Islet of Langerhans (tissue), 1 donor: ENCODE results near the gene SELE.

Source experiments
- FAIRE-seq: peaks from one replicate; lab custom pipeline; 2011; peaks lifted over from hg19 to GRCh38; lab: Jason Lieb, UNC

Gene SELE

DNA sequence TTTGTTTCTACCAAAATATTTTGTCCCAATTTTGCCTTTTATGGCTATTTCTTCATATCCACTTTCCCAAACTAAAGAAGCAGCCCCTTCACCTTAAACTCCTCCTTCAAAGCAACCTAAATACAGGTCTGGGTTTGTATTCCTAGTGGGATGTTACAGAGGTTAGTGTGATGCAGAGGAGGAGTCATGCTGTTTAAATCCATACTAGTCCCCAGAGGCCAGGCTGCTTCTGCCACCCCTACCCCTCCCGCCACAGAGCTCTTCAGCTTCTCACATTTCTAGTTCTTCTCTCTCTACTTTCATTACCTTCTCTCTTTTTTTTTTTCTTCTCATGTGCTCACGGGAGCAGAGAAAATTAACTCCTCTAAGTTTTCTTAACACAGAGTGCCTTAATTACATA lies 51.8 kb downstream of the SELE start:
- FAIRE-seq: no peak

DNA sequence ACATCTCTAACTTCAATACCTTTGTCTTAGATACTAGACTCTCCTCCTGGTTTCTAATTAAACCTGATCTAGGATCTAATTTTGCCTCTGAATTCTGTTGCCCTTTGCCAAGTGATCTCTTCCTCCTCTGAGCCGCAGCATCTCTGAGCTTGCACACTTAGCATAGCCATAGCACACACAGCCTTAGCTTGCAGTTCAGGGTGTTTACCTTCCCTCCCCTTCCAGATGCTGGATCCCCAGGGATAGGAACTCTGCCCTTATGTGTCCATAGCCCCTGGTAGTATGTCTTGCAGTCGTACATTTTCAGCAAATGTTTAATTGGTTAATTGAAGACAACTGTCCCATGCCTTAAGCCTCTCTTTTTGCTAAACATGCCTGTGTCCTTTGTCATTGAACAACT lies 52.7 kb downstream of the SELE start:
- no peak for FAIRE-seq

DNA sequence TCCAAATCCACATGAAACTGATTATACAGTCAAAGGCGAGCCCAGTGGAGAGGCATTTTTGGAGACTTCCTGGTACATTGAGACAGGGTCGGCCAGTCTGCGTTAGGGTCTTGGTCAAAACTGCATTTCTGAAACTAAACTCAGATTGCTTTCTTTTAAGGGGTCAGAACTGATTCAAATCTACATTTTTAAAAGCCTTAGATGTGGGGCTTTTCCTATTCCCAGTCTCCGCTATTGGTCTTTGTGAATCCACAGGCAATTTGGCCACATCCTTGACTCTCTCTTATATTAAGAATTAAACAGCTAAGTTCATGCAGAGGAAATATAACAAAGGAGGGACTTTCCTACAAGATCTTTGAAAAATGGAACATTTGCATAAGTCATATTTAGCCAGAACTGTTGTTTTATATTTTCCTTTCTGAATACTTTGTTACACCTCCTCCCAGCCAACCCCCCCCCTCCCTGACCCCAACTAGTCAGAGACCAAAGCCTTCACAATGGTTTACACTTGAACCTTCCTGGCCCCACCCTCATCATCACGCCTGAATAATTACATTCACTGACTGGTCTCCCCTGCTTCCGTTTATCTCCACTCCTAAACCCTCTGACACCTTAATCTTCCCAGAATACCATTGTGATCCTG lies 53.4 kb downstream of the SELE start:
- no peak for FAIRE-seq

DNA sequence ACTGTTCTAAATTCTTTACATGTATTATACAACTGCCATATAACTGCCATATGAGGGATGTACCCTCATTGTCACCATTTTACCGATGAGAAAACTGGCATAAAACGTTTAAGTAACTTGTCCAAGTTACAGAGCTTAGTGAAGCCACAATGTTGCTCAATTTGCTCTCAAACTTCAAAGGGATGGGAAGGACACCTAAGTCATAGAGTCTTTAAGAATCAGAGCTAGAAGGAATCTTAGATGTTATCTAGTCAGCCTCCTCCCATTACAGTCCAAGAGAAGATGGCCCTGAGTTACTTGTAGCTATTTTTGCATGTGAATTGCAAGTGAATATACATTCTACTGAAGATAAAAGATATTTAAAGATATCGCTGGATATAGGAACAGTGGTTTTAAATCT lies 54.2 kb downstream of the SELE start:
- FAIRE-seq: no peak

DNA sequence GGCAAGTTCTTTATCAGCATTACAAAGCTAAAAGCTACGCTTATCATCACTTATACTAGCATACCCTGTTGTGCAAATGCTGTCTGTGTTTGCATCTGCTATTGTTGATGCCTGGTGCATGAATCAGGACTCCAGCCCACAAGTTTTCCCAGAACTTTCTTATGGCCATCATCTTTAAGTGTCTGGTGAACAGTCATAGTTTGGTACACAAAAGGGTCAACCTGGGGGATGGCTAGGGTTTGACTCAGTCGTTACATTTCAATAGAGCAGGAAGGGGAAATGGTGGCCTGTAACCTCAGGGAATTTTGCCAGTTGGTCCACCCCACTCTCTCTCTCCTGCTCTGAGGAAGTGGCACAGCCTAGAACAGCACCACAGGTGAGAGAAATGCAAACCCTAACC lies 57.9 kb downstream of the SELE start:
- FAIRE-seq: no peak
